Vagina (tissue), 2 donors: Measurements from ENCODE around the gene CATSPER3.

Experiments
- CTCF ChIP-seq, 3 experiments: fragments of 450-650 bp in 2 of 3; fragments of 200-600 bp in 1 of 3; sonication (generic) in 1 of 3; IDR thresholded peaks; one replicate each; pipeline ENCODE4 v1.5.1; 2017 to 2019; ENCODE audit warnings: antibody characterized with exemption in 3 of 3, mild to moderate bottlenecking in 2 of 3, moderate library complexity in 2 of 3
- POLR2A ChIP-seq, 2 donors: fragments of 450-650 bp; IDR thresholded peaks; one replicate each; pipeline ENCODE4 v1.6.1; 2017; ENCODE audit warnings: antibody characterized with exemption in 2 of 2, mild to moderate bottlenecking in 2 of 2, moderate library complexity in 2 of 2
- POLR2AphosphoS5 ChIP-seq, 2 donors: sonication (generic); formaldehyde crosslinking; IDR thresholded peaks; one replicate each; pipeline ENCODE4 v1.9.0; 2017; ENCODE audit warnings: antibody characterized with exemption in 2 of 2, mild to moderate bottlenecking in 2 of 2, low read depth in 1 of 2; ENCODE audit not compliant: insufficient read depth in 1 of 2

GRCh38 chr5:134975078-134975715, 7.5 kb downstream of the CATSPER3 start:
- TF ChIP-seq CTCF (IDR thresholded peaks at IDR 0.05) (no peak), POLR2A (IDR thresholded peaks at IDR 0.05) (no peak), POLR2AphosphoS5 (IDR thresholded peaks at IDR 0.05; ENCODE audit: insufficient read depth in 1 of 2, low read depth in 1 of 2) (no peak)
